ENCODE results near the gene NTSR2. TPM values are rescaled to one million over a fixed set of nuclear protein-coding genes. Genes with fewer than 3 reads are reported as not detected.

The NTSR2 gene
- total and polyA plus RNA-seq, 2 donors from 2014 or later, result not detected

DNA sequence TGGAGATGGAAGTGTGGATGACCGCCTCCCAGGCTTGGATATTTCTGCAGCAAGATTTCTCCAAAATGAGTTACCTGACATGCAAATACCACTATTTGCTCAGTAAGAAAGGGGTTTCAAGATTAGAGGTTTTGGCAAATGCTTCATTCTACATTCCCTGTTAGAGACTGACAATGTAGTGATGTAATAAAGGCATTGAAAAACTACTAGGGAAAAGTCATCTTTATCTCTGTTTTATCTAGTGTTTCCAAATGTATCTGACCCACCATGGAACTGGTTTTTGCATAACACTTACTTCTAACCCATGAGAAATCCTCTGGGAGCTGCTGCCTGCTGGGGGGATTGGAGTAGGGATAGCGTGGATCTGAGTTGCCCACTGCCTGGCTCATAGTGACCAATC, 33.0 kb upstream of the NTSR2 start:
- Histone ChIP-seq H3K9ac (ENCODE audit: low read length in 3 of 3) (no peak overlapping the region), H3K27me3 (ENCODE audit: control insufficient read depth, insufficient read depth, low read length) (no peaks in the 10 kb centered on the region), H3K9me3 (ENCODE audit: control insufficient read depth in 2 of 3, insufficient read depth in 1 of 3, low read length in 3 of 3) (no peaks in the 10 kb centered on the region), H3K36me3 (ENCODE audit: control insufficient read depth in 2 of 3, insufficient read depth in 3 of 3, low read length in 3 of 3) (no peaks in the 10 kb centered on the region), H3K27ac (ENCODE audit: low read depth in 2 of 2, low read length in 2 of 2) (no peak overlapping the region), H3K4me3 (ENCODE audit: low read length in 3 of 3) (no peak overlapping the region), H3K4me1 (ENCODE audit: control insufficient read depth in 2 of 3, insufficient read depth in 2 of 3, low read depth in 1 of 3, low read length in 3 of 3) (no peaks in the 10 kb centered on the region)
- DNase-seq (no peak), FAIRE-seq (no peak)
- TF ChIP-seq, protein P1, sequence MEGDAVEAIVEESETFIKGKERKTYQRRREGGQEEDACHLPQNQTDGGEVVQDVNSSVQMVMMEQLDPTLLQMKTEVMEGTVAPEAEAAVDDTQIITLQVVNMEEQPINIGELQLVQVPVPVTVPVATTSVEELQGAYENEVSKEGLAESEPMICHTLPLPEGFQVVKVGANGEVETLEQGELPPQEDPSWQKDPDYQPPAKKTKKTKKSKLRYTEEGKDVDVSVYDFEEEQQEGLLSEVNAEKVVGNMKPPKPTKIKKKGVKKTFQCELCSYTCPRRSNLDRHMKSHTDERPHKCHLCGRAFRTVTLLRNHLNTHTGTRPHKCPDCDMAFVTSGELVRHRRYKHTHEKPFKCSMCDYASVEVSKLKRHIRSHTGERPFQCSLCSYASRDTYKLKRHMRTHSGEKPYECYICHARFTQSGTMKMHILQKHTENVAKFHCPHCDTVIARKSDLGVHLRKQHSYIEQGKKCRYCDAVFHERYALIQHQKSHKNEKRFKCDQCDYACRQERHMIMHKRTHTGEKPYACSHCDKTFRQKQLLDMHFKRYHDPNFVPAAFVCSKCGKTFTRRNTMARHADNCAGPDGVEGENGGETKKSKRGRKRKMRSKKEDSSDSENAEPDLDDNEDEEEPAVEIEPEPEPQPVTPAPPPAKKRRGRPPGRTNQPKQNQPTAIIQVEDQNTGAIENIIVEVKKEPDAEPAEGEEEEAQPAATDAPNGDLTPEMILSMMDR (IDR thresholded peaks at IDR 0.05; ENCODE audit: borderline replicate concordance, extremely low read depth, insufficient read depth), result no peak
- intact Hi-C loops (cut with DNase I), result no loop called here

- TF ChIP-seq, protein P1 (IDR thresholded peaks at IDR 0.05; ENCODE audit: borderline replicate concordance, extremely low read depth, insufficient read depth), result no peak
- Histone ChIP-seq H3K9ac (ENCODE audit: low read length in 3 of 3) (no peak overlapping the region), H3K9me3 (ENCODE audit: control insufficient read depth in 2 of 3, insufficient read depth in 1 of 3, low read length in 3 of 3) (no peaks in the 10 kb centered on the region), H3K36me3 (ENCODE audit: control insufficient read depth in 2 of 3, insufficient read depth in 3 of 3, low read length in 3 of 3) (no peaks in the 10 kb centered on the region), H3K27me3 (ENCODE audit: control insufficient read depth, insufficient read depth, low read length) (no peaks in the 10 kb centered on the region), H3K4me1 (ENCODE audit: control insufficient read depth in 2 of 3, insufficient read depth in 2 of 3, low read depth in 1 of 3, low read length in 3 of 3) (peaks cover 0 to 10% (median 8%) of the 10 kb centered on the region in 3 donors), H3K4me3 (ENCODE audit: low read length in 3 of 3) (no peak overlapping the region), H3K27ac (ENCODE audit: low read depth in 2 of 2, low read length in 2 of 2) (no peak overlapping the region)
- DNase-seq (no peak), FAIRE-seq (no peak)
- intact Hi-C loops (cut with DNase I), result no loop called here
Observed at GRCh38 chr2:11701751-11702301, 31.8 kb upstream of the NTSR2 start.

DNA sequence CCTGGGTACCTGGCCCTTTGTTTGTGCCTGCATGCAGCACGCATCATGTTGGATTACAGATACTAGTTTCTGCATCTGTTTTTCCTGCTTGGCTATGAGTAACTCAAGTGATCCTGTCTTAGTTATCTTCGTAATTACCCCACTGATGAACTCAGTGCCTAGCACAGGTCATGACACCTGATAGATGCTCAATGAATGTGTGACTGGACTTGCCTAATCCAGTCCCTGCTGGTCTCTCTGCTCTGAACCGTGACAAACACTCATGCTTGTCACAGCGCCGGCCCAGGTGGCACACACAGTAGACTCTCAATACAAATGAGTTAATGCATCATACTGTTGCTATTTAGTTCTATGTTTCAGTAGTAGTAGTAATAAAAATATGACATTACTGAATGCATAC, 31.2 kb upstream of the NTSR2 start:
- H3K27ac ChIP-seq (ENCODE audit: low read depth in 2 of 2, low read length in 2 of 2), result no peak overlapping the region
- H3K36me3 ChIP-seq (ENCODE audit: control insufficient read depth in 2 of 3, insufficient read depth in 3 of 3, low read length in 3 of 3), result no peaks in the 10 kb centered on the region
- H3K9me3 ChIP-seq (ENCODE audit: control insufficient read depth in 2 of 3, insufficient read depth in 1 of 3, low read length in 3 of 3), result no peaks in the 10 kb centered on the region
- DNase-seq, result peak in 1 of 5 donors; percentile 37
- H3K4me3 ChIP-seq (ENCODE audit: low read length in 3 of 3), result no peak overlapping the region
- no peak for FAIRE-seq
- H3K27me3 ChIP-seq (ENCODE audit: control insufficient read depth, insufficient read depth, low read length), result no peaks in the 10 kb centered on the region
- intact Hi-C loops (cut with DNase I), result no loop called here
- TF ChIP-seq, protein P1 (IDR thresholded peaks at IDR 0.05; ENCODE audit: borderline replicate concordance, extremely low read depth, insufficient read depth), result no peak
- H3K4me1 ChIP-seq (ENCODE audit: control insufficient read depth in 2 of 3, insufficient read depth in 2 of 3, low read depth in 1 of 3, low read length in 3 of 3), result peaks cover 0 to 11% (median 10%) of the 10 kb centered on the region in 3 donors
- H3K9ac ChIP-seq (ENCODE audit: low read length in 3 of 3), result no peak overlapping the region

Data from kidney (tissue), 14 donors.